Activated B cell treated with CpG ODN at 0.5 μM for 24 hours (primary cell): Measurements from ENCODE around the gene CINP. TPM values are rescaled to one million over a fixed set of nuclear protein-coding genes. Genes with fewer than 3 reads are reported as not detected.
"Not testable (repeated sequence)": the region's sequence is repeated elsewhere in the genome, so short reads cannot be mapped to it uniquely, and the experiment has no call there.

ENCODE experiments used
- ATAC-seq: fragments of 200-7000 bp; cut with Tn5 transposase; one replicate; pipeline ENCODE4 v1.10.0; 2021; ENCODE audit warnings: low read depth, mild to moderate bottlenecking, moderate library complexity
- CTCF ChIA-PET: fragments of 350-600 bp; sonication (Branson Sonifier 250); formaldehyde crosslinking; loops from one replicate; lab custom pipeline; 2021; ENCODE audit warnings: antibody characterized with exemption; lab: Charles Lee
- POLR2A ChIA-PET: fragments of 350-600 bp; sonication (Branson Sonifier 250); formaldehyde crosslinking; loops from one replicate; lab custom pipeline; 2021; ENCODE audit warnings: antibody characterized with exemption; lab: Charles Lee
- DNase-seq: peaks from one replicate; pipeline ENCODE4 v3.0.0; 2022
- H3K27ac Mint-ChIP-seq: one replicate; pipeline ENCODE4 v1.8.0; 2020; ENCODE audit warnings: mixed read lengths
- H3K27me3 Mint-ChIP-seq: one replicate; pipeline ENCODE4 v1.8.0; 2021; ENCODE audit warnings: mixed read lengths
- H3K36me3 Mint-ChIP-seq: one replicate; pipeline ENCODE4 v1.8.0; 2021; ENCODE audit warnings: low read depth, mixed read lengths
- H3K4me1 Mint-ChIP-seq: one replicate; pipeline ENCODE4 v1.8.0; 2021; ENCODE audit warnings: mixed read lengths
- H3K4me3 Mint-ChIP-seq: one replicate; pipeline ENCODE4 v1.8.0; 2020; ENCODE audit warnings: mild to moderate bottlenecking, mixed read lengths
- H3K9me3 Mint-ChIP-seq: one replicate; pipeline ENCODE4 v1.8.0; 2020; ENCODE audit warnings: mixed read lengths
- intact Hi-C: fragments of 100-400 bp; cut with micrococcal nuclease; formaldehyde crosslinking; loops from one replicate; pipeline ENCODE4 v1.15.1; 2024
- total RNA-seq: library from RNA; stranded (reverse); gene quantifications from 2 replicates; pipeline ENCODE4 v1.2.3, GENCODE V29; 2022
- TF ChIP-seq, protein P1 (sequence below): fragments of 200-600 bp; IDR thresholded peaks from one replicate; pipeline ENCODE4 v1.8.0; 2022; ENCODE audit warnings: antibody characterized with exemption, mild to moderate bottlenecking

Gene CINP
- total RNA-seq, 1 donor from 2014 or later = 57.5 TPM

DNA sequence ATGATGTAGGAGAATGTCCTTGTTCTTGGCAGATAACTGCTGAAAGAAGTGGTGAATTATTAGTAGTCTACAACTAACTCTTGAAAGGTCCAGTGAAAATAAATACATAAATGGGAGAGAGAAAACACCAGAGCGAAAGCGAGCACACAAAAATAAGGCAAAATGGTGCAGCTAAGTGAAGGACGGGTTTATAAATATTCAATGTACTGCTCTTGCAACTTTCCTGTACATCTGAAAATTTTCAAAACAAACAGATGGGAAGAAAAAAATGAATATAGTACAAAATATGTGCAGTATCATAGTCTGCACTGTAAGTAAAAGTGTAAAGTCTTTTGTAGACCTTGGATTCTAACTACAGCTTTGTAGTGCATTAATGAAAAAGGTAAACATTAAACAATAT lies 59.0 kb downstream of the CINP start:
- intact Hi-C loops = loop anchor here (2.0 kb wide), 1 partner anchor 15 kb away; the partner anchor contains the start of gene ZNF839
- no peak for ATAC-seq
- ChIA-PET CTCF (interaction anchor here (1.2 to 2.5 kb wide), 2 partner anchors 11 to 13 kb away, joined by 3 to 20 read pairs; no protein-coding TSS in a partner anchor), POLR2A (interaction anchor here (3.0 kb wide), 1 partner anchor 12 kb away, joined by 26 read pairs; no protein-coding TSS in a partner anchor)
- H3K27me3 Mint-ChIP-seq = peaks cover 9% of the 10 kb centered on the region
- H3K4me3 Mint-ChIP-seq = no peak overlapping the region
- H3K9me3 Mint-ChIP-seq = no peaks in the 10 kb centered on the region
- H3K36me3 Mint-ChIP-seq = peaks cover 4% of the 10 kb centered on the region
- TF ChIP-seq, protein P1, sequence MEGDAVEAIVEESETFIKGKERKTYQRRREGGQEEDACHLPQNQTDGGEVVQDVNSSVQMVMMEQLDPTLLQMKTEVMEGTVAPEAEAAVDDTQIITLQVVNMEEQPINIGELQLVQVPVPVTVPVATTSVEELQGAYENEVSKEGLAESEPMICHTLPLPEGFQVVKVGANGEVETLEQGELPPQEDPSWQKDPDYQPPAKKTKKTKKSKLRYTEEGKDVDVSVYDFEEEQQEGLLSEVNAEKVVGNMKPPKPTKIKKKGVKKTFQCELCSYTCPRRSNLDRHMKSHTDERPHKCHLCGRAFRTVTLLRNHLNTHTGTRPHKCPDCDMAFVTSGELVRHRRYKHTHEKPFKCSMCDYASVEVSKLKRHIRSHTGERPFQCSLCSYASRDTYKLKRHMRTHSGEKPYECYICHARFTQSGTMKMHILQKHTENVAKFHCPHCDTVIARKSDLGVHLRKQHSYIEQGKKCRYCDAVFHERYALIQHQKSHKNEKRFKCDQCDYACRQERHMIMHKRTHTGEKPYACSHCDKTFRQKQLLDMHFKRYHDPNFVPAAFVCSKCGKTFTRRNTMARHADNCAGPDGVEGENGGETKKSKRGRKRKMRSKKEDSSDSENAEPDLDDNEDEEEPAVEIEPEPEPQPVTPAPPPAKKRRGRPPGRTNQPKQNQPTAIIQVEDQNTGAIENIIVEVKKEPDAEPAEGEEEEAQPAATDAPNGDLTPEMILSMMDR = no peak
- no peak for DNase-seq
- no peak overlapping the region for H3K27ac Mint-ChIP-seq
- peaks cover 9% of the 10 kb centered on the region for H3K4me1 Mint-ChIP-seq

DNA sequence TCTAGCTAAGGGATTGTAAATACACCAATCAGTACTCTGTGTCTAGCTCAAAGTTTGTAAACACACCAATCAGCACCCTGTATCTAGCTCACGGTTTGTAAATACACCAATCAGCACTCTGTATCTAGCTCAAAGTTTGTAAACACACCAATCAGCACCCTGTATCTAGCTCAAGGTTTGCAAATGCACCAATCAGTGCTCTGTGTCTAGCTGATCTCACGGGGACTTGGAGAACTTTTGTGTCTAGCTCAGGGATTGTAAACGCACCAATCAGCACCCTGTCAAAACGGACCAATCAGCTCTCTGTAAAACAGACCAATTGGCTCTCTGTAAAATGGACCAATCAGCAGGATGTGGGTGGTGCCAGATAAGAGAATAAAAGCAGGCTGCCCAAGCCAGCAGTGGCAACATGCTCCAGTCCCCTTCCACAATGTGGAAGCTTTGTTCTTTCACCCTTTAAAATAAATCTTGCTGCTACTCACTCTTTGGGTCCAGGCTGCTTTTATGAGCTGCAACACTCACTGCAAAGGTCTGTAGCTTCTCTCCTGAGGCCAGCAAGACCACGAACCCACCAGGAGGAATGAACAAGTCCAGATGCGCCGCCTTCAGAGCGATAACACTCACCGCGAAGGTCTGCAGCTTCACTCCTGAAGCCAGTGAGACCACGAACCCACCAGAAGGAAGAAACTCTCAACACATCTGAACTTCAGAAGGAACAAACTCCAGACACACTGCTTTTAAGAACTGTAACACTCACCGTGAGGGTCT lies 64.2 kb downstream of the CINP start:
- ATAC-seq, H3K4me1 Mint-ChIP-seq, H3K36me3 Mint-ChIP-seq, DNase-seq, H3K27me3 Mint-ChIP-seq, H3K27ac Mint-ChIP-seq, H3K9me3 Mint-ChIP-seq, H3K4me3 Mint-ChIP-seq, intact Hi-C loops: not testable (repeated sequence)
- POLR2A ChIA-PET = interaction anchor here (0.6 kb wide), 1 partner anchor 26 kb away, joined by 3 read pairs; no protein-coding TSS in a partner anchor
- CTCF ChIA-PET = interaction anchor here (0.6 to 0.9 kb wide), 2 partner anchors 15 to 395 kb away, joined by 3 to 4 read pairs; no protein-coding TSS in a partner anchor

Other genes starting within 250 kb of the CINP start
- gene WDR20, start 223.0 kb downstream of the CINP start, total RNA-seq = 41.1 and 42.3 TPM in 2 replicates
- gene MOK, start 57.7 kb downstream of the CINP start, total RNA-seq = 1.8 and 3.1 TPM in 2 replicates
- 17.1 and 17.6 TPM in 2 replicates for gene ZNF839, start 43.1 kb downstream of the CINP start, total RNA-seq
- gene TECPR2, start 51 bp upstream of the CINP start, total RNA-seq = 9.9 and 11.8 TPM in 2 replicates
- 1.4 and 1.8 TPM in 2 replicates for gene ANKRD9, start 146.9 kb upstream of the CINP start, total RNA-seq
- 21.0 and 23.0 TPM in 2 replicates for gene RCOR1, start 229.8 kb upstream of the CINP start, total RNA-seq